ENCODE data around the gene CAMTA1.

Gene CAMTA1

DNA sequence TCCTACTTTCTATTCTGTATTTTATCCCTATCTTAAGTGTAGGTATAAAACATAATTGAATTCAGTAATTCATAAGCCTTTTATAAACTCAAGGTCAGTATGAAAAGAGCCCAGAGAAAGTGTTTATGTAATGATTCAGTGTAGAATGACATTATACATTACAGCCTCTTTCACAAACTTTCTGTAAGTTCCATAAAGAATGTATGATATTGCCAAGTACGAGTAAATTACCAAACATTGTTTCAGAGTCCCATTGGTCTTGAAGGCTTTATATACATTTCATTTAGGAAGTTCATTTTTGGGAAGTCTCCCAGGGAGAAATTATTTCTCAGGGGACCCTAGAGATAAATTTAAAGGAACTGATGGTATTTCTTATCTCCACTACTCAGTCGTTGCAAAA is 948.0 kb downstream of the CAMTA1 start:
- TF ChIP-seq, protein P1, sequence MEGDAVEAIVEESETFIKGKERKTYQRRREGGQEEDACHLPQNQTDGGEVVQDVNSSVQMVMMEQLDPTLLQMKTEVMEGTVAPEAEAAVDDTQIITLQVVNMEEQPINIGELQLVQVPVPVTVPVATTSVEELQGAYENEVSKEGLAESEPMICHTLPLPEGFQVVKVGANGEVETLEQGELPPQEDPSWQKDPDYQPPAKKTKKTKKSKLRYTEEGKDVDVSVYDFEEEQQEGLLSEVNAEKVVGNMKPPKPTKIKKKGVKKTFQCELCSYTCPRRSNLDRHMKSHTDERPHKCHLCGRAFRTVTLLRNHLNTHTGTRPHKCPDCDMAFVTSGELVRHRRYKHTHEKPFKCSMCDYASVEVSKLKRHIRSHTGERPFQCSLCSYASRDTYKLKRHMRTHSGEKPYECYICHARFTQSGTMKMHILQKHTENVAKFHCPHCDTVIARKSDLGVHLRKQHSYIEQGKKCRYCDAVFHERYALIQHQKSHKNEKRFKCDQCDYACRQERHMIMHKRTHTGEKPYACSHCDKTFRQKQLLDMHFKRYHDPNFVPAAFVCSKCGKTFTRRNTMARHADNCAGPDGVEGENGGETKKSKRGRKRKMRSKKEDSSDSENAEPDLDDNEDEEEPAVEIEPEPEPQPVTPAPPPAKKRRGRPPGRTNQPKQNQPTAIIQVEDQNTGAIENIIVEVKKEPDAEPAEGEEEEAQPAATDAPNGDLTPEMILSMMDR (conservative IDR thresholded peaks at IDR 0.05; ENCODE audit: control insufficient read depth, insufficient read depth, low read depth, low read length), result no peak
- no peak overlapping the region for H3K4me3 ChIP-seq (ENCODE audit: control insufficient read depth, low read depth, low read length)
- no peak for DNase-seq (ENCODE audit: low read depth)

DNA sequence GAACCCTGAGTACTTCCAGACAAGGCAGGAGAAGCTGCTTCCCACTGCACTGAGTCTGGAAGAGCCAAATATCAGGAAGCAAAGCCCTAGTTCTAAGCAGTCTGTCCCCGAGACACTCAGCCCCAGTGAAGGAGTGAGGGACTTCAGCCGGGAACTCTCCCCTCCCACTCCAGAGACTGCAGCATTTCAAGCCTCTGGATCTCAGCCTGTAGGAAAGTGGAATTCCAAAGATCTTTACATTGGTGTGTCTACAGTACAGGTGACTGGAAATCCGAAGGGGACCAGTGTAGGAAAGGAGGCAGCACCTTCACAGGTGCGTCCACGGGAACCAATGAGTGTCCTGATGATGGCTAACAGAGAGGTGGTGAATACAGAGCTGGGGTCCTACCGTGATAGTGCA is 952.8 kb downstream of the CAMTA1 start:
- TF ChIP-seq, protein P1 (conservative IDR thresholded peaks at IDR 0.05; ENCODE audit: control insufficient read depth, insufficient read depth, low read depth, low read length), result no peak
- H3K4me3 ChIP-seq (ENCODE audit: control insufficient read depth, low read depth, low read length), result no peak overlapping the region
- DNase-seq (ENCODE audit: low read depth), result no peak

DNA sequence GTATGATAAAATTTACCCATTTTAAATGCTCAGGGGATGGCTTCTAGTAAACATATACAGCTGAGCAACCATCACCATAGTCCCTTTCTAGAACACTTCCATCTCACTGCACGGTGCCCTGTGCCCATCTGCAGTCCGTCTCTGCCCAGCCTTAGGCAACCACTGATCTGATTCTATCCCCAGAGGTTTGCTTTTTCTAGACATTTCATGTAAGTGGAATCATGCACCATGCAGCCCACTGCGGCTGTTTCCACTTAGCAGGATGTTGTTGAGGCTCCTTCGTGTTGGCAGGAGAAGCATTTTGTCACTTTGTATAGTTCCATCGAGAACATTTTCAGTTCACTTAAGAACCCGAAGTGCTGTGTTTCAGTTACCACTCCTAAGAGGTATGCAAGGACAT is 958.1 kb downstream of the CAMTA1 start:
- DNase-seq (ENCODE audit: low read depth), result no peak
- no peak overlapping the region for H3K4me3 ChIP-seq (ENCODE audit: control insufficient read depth, low read depth, low read length)
- TF ChIP-seq, protein P1 (conservative IDR thresholded peaks at IDR 0.05; ENCODE audit: control insufficient read depth, insufficient read depth, low read depth, low read length), result no peak

DNA sequence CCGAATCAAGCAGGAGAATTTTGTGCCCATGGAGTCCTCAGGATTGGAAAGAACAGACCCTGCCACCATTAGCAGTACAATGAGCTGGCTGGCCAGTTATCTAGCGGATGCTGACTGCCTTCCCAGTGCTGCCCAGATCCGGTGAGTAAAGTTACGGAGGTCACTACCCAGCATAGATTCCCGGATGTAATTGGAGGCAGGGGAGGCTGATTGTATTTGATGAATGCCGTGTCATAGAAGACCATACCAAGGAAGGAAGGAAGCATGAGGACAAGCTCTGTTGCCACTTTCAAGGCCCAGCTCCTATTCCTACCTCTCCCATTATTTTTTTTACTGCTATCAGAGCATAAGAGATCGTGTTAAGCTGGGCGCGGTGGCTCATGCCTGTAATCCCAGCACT is 959.6 kb downstream of the CAMTA1 start:
- no peak for DNase-seq (ENCODE audit: low read depth)
- no peak overlapping the region for H3K4me3 ChIP-seq (ENCODE audit: control insufficient read depth, low read depth, low read length)
- TF ChIP-seq, protein P1 (conservative IDR thresholded peaks at IDR 0.05; ENCODE audit: control insufficient read depth, insufficient read depth, low read depth, low read length), result no peak

DNA sequence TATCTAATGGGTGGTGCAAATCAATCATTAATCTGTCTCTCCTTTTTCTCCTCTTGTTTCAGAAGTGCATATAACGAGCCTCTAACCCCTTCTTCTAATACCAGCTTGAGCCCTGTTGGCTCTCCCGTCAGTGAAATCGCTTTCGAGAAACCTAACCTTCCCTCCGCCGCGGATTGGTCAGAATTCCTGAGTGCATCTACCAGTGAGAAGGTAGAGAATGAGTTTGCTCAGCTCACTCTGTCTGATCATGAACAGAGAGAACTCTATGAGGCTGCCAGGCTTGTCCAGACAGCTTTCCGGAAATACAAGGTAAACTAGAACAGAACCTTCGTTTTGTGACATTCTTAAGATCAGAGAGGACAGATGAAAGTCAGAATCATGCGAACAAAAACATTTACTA is 960.5 kb downstream of the CAMTA1 start:
- no peak overlapping the region for H3K4me3 ChIP-seq (ENCODE audit: control insufficient read depth, low read depth, low read length)
- TF ChIP-seq, protein P1 (conservative IDR thresholded peaks at IDR 0.05; ENCODE audit: control insufficient read depth, insufficient read depth, low read depth, low read length), result no peak
- no peak for DNase-seq (ENCODE audit: low read depth)

DNA sequence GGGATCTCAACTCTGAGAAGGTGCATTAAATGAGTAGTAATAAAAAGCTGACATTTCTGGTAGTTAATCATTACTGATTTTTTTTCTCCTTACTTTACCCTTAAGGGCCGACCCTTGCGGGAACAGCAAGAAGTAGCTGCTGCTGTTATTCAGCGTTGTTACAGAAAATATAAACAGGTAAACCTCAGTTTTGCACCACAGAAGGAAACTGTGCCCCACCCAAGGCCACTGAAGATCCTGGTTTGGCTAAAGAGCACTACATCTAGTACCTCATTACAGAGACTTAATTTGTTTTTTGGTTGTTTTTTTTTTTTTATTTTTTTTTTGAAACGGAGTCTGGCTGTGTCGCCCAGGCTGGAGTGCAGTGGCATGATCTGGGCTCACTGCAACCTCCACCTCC is 962.4 kb downstream of the CAMTA1 start:
- H3K4me3 ChIP-seq (ENCODE audit: control insufficient read depth, low read depth, low read length), result no peak overlapping the region
- DNase-seq (ENCODE audit: low read depth), result no peak
- TF ChIP-seq, protein P1 (conservative IDR thresholded peaks at IDR 0.05; ENCODE audit: control insufficient read depth, insufficient read depth, low read depth, low read length), result no peak

DNA sequence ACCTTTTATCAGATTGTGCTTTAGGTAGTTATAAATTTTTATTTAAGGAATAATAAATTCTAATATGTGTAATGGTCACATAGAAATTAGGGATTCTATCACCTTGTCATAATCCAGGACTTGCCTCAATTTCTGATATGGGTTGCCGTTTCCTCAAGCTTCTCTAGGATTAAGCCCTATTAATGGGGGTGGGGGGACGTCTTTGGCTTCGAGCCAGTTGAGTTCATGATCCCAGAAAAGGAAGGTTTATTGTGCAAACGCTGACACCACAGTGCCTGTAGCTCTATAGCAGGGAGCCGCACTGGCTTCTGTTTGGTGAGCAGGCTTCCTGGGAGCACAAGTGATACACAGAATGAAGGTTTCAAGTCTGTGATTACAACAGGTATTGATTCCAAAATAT is 963.9 kb downstream of the CAMTA1 start:
- DNase-seq (ENCODE audit: low read depth), result no peak
- TF ChIP-seq, protein P1 (conservative IDR thresholded peaks at IDR 0.05; ENCODE audit: control insufficient read depth, insufficient read depth, low read depth, low read length), result no peak
- H3K4me3 ChIP-seq (ENCODE audit: control insufficient read depth, low read depth, low read length), result no peak overlapping the region

Measured in fibroblast of mammary gland (primary cell).